IMR-90 (cell line): Measurements from ENCODE around the gene SNED1.

Source experiments
- CHD1 ChIP-seq: IDR thresholded peaks from 2 replicates; pipeline ENCODE4 v1.6.1; 2012; ENCODE audit warnings: low read depth, low read length, improper control_type of control experiment
- CTCF ChIP-seq: conservative IDR thresholded peaks from 2 replicates; pipeline ENCODE4 v1.5.1; 2012; ENCODE audit warnings: mild to moderate bottlenecking, low read depth, low read length, improper control_type of control experiment
- ELK1 ChIP-seq: fragments of 150-350 bp; IDR thresholded peaks from 2 replicates; pipeline ENCODE4 v1.6.1; 2016; ENCODE audit warnings: low read depth, mild to moderate bottlenecking, low read length, moderate library complexity, borderline replicate concordance
- FOS ChIP-seq: fragments of 150-350 bp; IDR thresholded peaks from 2 replicates; pipeline ENCODE4 v1.6.1; 2016; ENCODE audit warnings: low read depth, low read length
- MAFK ChIP-seq: IDR thresholded peaks from 2 replicates; pipeline ENCODE4 v1.6.1; 2012; ENCODE audit warnings: low read depth, low read length, improper control_type of control experiment
- MAZ ChIP-seq: IDR thresholded peaks from 2 replicates; pipeline ENCODE4 v1.6.1; 2012; ENCODE audit warnings: low read depth, mild to moderate bottlenecking, low read length, improper control_type of control experiment, moderate library complexity, borderline replicate concordance
- POLR2A ChIP-seq: IDR thresholded peaks from 2 replicates; pipeline ENCODE4 v1.6.1; 2012; ENCODE audit warnings: mild to moderate bottlenecking, low read depth, low read length
- RAD21 ChIP-seq: IDR thresholded peaks from 2 replicates; pipeline ENCODE4 v1.6.1; 2012; ENCODE audit warnings: low read length, improper control_type of control experiment

GRCh38 chr2:241007880-241008710, 9.7 kb downstream of the SNED1 start:
- no peak for TF ChIP-seq CTCF
- no peak for TF ChIP-seq ELK1
- TF ChIP-seq MAZ = no peak
- TF ChIP-seq POLR2A = no peak
- TF ChIP-seq RAD21 = no peak
- TF ChIP-seq MAFK = no peak
- TF ChIP-seq CHD1 = no peak
- TF ChIP-seq FOS = no peak
